Activated CD8-positive, alpha-beta memory T cell treated with anti-CD3 and anti-CD28 coated beads, Interleukin-2, amount 50 U/mL, for 1 hour (primary cell): Measurements from ENCODE around the gene ANKRD55.
A peak's percentile ranks its signal among the peaks of the same experiment; 100 is the strongest.
"Not testable (repeated sequence)": the region's sequence is repeated elsewhere in the genome, so short reads cannot be mapped to it uniquely, and the experiment has no call there.

Experiments used
- DNase-seq: peaks from one replicate; pipeline ENCODE4 v3.0.0-alpha.2; 2020; ENCODE audit errors: extremely low read depth

Gene ANKRD55

GRCh38 chr5:56233230-56233629 is at the start of gene ANKRD55:
ANKRD55 (minus strand) TSS chr5:56233330; CDS start chr5:56232913, 417 bp downstream.
- no peak for DNase-seq

- DNase-seq: no peak
Measured at GRCh38 chr5:56282216-56282615, 49.1 kb upstream of the ANKRD55 start.

GRCh38 chr5:56281489-56282165 is 48.5 kb upstream of the ANKRD55 start:
- no peak for DNase-seq

GRCh38 chr5:56279979-56280378 is 46.8 kb upstream of the ANKRD55 start:
- no peak for DNase-seq

- no peak for DNase-seq
Measured at GRCh38 chr5:56279291-56279690, 46.2 kb upstream of the ANKRD55 start.

- no peak for DNase-seq
Measured at GRCh38 chr5:56278335-56278753, 45.2 kb upstream of the ANKRD55 start.

- no peak for DNase-seq
Measured at GRCh38 chr5:56277573-56277972, 44.4 kb upstream of the ANKRD55 start.

- no peak for DNase-seq
Measured at GRCh38 chr5:56273376-56273955, 40.3 kb upstream of the ANKRD55 start.

- no peak for DNase-seq
Measured at GRCh38 chr5:56272765-56273164, 39.6 kb upstream of the ANKRD55 start.

- DNase-seq: peak; percentile 36
Measured at GRCh38 chr5:56270568-56271392, 37.6 kb upstream of the ANKRD55 start.

GRCh38 chr5:56270058-56270457 is 36.9 kb upstream of the ANKRD55 start:
- DNase-seq: no peak

GRCh38 chr5:56269216-56269927 is 36.2 kb upstream of the ANKRD55 start:
- no peak for DNase-seq

GRCh38 chr5:56268707-56269106 is 35.6 kb upstream of the ANKRD55 start:
- DNase-seq: not testable (repeated sequence)

- DNase-seq: no peak
Measured at GRCh38 chr5:56267856-56268255, 34.7 kb upstream of the ANKRD55 start.

GRCh38 chr5:56264417-56265025 is 31.4 kb upstream of the ANKRD55 start:
- DNase-seq: no peak

GRCh38 chr5:56262279-56262678 is 29.1 kb upstream of the ANKRD55 start:
- no peak for DNase-seq

GRCh38 chr5:56259002-56259511 is 25.9 kb upstream of the ANKRD55 start:
- DNase-seq: no peak

GRCh38 chr5:56257763-56258529 is 24.8 kb upstream of the ANKRD55 start:
- DNase-seq: not testable (repeated sequence)

- no peak for DNase-seq
Measured at GRCh38 chr5:56257010-56257409, 23.9 kb upstream of the ANKRD55 start.

GRCh38 chr5:56255502-56255901 is 22.4 kb upstream of the ANKRD55 start:
- no peak for DNase-seq

- no peak for DNase-seq
Measured at GRCh38 chr5:56253924-56254323, 20.8 kb upstream of the ANKRD55 start.
